GM12873 (cell line): ENCODE measurements around the gene GGACT.

Experiments used
- TF ChIP-seq, protein P1 (sequence below): IDR thresholded peaks from 2 replicates; pipeline ENCODE4 v1.5.1; 2012; ENCODE audit warnings: low read depth, mild to moderate bottlenecking, moderate library complexity, low read length, control low read depth; ENCODE audit not compliant: insufficient read depth; ENCODE audit errors: missing control alignments

The GGACT gene

GRCh38 chr13:100610391-100611347 lies 22.1 kb upstream of the GGACT start:
- TF ChIP-seq, protein P1, sequence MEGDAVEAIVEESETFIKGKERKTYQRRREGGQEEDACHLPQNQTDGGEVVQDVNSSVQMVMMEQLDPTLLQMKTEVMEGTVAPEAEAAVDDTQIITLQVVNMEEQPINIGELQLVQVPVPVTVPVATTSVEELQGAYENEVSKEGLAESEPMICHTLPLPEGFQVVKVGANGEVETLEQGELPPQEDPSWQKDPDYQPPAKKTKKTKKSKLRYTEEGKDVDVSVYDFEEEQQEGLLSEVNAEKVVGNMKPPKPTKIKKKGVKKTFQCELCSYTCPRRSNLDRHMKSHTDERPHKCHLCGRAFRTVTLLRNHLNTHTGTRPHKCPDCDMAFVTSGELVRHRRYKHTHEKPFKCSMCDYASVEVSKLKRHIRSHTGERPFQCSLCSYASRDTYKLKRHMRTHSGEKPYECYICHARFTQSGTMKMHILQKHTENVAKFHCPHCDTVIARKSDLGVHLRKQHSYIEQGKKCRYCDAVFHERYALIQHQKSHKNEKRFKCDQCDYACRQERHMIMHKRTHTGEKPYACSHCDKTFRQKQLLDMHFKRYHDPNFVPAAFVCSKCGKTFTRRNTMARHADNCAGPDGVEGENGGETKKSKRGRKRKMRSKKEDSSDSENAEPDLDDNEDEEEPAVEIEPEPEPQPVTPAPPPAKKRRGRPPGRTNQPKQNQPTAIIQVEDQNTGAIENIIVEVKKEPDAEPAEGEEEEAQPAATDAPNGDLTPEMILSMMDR: no peak

GRCh38 chr13:100608906-100609305 lies 20.3 kb upstream of the GGACT start:
- TF ChIP-seq, protein P1: no peak

- TF ChIP-seq, protein P1: no peak
Observed at GRCh38 chr13:100608489-100608888, 19.9 kb upstream of the GGACT start.

DNA sequence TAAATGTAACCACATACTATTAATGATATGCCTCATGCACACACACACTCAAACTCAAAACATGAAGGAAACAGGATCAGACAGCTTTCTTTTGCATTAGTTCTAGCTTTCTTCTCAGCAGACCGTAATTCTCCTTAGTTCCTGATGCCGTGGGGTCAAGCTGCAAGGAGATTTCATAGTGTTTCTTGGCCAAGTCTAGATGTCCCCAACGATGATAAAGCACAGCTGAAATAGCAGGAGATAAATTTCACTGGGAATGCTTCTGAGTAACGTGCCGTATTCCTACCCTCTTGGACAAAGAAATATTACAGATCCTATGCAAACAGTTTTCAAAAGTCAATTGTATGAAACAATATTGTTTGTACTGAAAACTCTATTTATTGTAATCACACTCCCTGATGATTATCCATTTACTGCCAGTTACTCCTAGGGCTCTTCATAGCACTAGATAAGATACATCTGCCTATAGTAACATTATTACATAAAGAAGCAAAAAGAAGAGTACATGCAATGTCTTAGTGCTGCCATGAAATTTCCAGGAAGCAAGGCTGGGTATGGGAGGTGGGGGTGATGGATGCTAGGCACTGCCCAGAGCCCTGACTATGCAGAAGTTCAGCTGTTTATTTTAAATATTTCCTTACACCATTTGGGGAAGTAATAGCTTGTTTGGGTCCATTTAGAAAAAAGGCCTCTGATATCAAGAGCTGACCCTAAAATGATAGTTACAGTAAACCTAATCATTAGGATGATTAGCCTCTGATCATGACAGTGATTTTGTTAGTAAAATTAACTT lies 16.5 kb upstream of the GGACT start:
- TF ChIP-seq, protein P1: no peak

GRCh38 chr13:100602493-100603111 lies 14.0 kb upstream of the GGACT start:
- TF ChIP-seq, protein P1: no peak

DNA sequence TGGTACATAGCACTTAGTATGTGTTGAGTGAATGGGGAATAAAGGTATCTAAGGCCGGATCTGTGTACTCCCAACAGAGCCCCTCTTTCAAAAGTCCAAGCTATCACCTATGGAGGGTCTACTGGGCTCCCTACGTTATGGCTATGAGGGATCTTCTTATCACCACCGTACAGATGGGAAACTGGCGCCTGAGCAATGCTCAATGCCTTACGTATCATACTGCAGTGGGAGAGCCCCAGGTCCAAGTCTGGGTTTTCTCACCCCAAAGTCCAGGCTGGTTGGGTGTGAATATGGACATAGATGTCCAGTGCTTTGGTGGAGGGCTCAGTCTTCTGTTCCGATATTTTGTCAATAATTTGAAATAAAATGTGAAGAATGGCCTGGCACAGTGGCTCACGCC lies 13.1 kb upstream of the GGACT start:
- TF ChIP-seq, protein P1: no peak

DNA sequence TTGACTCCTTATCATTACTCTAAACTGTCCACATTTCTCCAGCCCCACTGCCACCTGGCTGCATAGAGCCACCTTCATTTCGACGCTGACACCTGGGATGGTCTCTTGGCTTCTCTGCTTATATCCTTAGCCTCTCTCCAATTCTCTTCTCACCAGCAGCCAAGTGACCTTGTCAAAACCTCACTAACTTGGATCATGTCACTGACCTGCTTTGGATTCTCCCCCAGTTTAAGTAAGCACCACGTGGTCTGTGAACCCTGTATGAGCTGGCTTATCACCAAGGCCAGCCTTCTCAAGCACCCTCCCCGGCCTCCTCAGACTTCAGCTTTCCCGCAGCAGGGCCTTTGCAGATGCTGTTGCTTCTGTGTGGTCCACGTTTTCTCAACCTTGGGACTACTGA lies 12.3 kb upstream of the GGACT start:
- TF ChIP-seq, protein P1: no peak
